Right forelimb (tissue), 1 donor: ENCODE results near the gene PTPRD.

Experiments
- DNase-seq: peaks from one replicate; pipeline ENCODE4 v3.0.0-alpha.2; 2018

PTPRD gene

GRCh38 chr9:8600914-8601680 lies 2011.7 kb downstream of the PTPRD start:
- no peak for DNase-seq

- no peak for DNase-seq
Observed at GRCh38 chr9:8599937-8600336, 2012.9 kb downstream of the PTPRD start.

GRCh38 chr9:8589476-8589875 lies 2023.3 kb downstream of the PTPRD start:
- no peak for DNase-seq

DNA sequence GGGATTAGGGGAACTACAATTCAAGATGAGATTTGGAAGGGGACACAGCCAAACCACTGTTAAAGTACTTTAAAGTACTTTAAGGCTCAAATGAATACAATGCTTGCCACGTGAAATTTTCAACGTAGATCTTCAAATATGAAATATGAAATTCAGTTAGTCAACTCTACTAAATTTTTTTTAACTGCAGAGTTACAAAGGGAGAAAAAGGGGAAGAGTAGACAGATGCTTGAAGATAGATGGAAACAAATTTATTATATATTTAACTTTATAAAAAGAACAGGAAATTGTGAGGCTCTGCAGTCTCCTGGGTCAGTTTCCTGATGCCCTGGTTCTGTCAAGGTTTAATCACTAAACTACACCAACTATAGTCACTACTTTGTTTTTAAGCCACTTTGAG lies 2027.8 kb downstream of the PTPRD start:
- no peak for DNase-seq

- DNase-seq: no peak
Observed at GRCh38 chr9:8579661-8580060, 2033.1 kb downstream of the PTPRD start.

GRCh38 chr9:8576741-8577140 lies 2036.1 kb downstream of the PTPRD start:
- DNase-seq: no peak

DNA sequence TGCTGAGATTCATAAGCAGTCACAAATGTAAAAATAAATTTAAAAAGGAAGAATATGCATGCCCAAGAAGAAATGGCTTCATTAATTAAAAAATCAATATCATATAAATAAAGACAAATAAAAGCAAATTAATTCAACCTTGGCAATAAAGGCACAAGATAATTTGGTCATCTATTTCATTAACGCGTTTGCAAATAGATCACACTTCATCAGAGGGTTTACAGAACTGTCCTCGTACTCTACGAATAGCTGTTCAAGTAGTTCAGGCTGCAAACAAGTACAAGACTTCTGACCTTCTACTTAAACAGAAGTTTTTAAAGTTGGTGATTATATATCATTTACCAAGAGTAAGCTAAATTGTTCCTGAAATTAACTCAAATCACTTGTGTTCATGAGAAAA lies 2038.0 kb downstream of the PTPRD start:
- DNase-seq: no peak

GRCh38 chr9:8572209-8572608 lies 2040.6 kb downstream of the PTPRD start:
- DNase-seq: no peak

DNA sequence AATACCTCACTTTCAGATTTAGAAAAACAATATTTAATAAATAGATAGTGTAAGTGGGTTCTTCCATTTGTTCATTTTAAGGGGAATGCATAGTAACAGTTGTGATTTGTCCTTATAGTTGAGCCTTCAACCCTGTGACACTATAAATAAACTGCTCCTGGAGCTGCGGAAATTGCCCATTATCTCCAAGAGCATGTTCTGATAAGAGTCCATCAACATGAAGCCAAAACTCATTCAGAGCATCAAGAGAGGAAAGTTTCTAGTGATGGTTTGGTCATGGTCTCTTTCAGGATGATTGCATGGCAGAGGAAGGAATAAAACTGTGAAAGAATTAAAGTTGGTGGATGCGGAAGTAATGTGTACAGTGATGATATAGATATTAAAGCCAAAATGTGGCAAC lies 2041.2 kb downstream of the PTPRD start:
- DNase-seq: no peak

GRCh38 chr9:8570776-8571175 lies 2042.0 kb downstream of the PTPRD start:
- DNase-seq: no peak

DNA sequence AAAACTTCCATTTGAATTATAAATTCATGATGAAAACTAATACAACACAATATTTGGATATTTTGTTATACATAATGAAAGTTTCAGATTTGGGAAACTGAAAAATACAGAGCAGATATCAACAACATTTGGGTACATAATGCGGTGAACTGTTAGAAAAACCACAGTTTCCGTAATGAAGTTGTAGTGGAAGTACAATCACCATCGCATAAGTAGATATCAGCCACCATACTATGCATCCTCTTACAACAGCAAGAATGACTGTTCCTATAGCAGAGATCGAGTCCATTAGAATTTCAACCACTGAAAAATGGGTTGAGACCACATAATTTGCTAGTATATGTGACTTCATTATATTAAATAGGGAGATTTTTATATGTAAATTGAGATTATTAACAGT lies 2043.0 kb downstream of the PTPRD start:
- no peak for DNase-seq

GRCh38 chr9:8567963-8568579 lies 2044.7 kb downstream of the PTPRD start:
- no peak for DNase-seq

DNA sequence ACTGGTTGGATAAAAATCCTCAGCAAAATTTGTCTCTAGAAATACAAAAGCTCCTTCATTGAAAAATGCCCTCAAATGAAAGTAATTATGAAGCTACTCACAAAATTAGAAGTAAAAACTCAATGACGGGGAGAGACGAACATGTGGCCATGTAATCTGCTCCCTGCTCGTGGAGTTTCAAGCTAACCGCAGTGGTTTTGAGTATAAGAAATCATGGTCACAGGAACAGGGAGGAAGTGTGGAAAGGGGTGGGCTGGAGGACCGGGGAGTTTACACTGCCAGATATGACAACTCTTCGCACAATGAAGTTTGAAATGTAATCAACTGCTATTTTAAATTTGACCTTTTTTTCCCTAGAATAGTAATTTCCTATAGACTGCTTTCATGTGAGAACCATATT lies 2047.8 kb downstream of the PTPRD start:
- DNase-seq: no peak

- DNase-seq: no peak
Observed at GRCh38 chr9:8560560-8561525, 2052.0 kb downstream of the PTPRD start.

GRCh38 chr9:8558176-8558575 lies 2054.6 kb downstream of the PTPRD start:
- no peak for DNase-seq

DNA sequence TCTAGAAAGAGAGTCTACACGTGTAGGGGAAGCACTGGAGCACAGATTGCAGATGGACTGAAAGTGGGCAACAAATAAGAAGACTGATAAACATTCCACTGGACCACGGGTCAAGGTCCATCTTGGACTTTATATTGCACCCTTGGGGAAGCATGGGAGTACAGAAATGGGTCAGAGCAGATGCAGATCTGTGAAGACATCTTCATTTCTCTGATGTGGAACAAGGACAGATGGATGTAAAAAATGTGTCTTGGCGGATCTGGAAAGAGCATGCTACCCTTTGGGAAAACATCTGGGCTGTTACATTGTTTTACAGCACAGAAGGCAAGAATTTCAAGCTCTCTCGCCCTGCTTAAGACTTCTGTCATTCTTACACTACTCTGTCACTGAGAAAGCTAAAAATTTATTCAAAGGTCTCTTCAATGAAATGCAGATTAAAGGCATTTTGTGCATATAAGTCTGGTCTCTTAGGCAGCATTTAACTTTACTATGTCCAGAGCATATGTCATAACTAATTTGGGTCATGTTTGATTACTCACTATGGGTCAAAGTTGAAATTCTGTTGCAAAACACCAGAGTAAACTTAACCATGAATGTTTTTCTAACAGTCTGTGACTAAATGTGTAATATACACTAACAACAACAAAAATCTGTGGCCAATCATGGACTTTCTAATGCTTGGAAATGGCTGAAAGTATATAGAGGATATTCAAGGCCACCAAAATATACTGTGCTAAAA lies 2056.9 kb downstream of the PTPRD start:
- peak; percentile 56 for DNase-seq

DNA sequence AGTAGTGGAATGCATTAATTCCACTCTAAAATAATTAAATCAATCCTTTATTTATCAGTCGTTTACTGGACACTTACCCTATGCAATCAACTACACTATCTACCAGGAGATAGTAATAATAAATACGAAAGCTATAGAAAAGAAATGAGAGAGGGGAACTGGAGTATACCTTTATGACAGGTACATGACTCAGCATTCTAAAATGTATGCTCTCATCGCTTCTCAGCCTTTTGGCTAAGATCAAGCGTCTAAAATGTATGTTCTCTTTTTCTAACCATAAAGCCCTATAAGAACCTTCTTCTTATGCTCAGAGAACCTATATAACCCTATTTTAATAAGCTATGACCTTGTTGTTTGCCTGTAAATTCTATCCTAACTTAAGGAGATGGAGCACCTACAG lies 2059.4 kb downstream of the PTPRD start:
- no peak for DNase-seq

DNA sequence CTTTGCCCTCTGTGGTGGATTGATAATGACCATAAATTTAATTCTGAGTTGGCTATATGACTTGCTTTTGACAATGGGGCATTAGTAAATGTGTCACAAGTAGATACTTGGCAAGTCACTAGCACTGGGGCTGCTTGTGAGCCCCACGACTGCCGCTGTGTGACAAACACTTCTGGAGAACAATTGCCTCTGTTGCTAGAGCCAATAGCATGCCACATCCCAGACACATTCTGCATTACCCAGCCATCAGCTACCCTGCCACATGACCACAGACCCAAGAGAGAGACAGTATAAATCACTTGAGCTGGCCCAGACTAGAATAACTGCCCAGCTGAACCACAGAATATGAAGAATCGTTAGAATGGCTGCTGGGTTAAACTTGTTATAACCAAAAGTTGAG lies 2060.1 kb downstream of the PTPRD start:
- DNase-seq: no peak

DNA sequence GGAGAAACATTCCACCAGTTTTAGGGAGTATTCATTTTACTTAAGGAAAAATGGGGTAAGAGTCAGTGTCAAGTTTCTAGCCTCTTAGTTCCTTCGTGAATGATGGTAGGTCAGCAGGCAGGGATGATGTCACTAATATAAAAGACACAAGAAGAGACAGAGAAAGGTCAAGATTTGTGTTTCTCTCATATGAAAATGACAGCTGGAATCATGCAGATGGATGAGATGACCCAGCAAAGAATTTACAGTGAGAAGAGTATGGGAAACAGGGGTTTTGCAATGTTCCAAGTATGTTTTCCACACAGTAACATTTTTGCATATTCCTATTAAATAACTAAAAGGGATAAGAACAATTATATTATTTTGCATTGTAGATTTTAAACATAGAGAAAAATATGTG lies 2063.6 kb downstream of the PTPRD start:
- DNase-seq: no peak

DNA sequence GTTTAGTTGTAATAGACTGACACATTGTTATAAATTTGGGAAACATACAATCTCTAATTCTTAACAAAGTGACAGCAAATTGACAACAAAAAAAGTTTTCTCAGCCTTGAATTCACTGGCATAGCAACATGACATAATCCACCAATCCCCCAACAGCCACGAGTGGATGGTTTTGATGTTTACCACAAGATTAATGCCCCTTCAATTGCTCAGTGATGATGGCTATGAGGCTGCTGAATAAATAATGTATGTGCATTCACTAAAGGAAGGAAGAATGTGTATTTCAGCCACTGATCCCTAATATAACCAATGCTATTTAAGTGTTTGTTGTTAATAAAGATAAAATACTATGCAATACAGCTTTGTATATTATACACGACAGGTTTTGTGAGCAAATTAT lies 2069.6 kb downstream of the PTPRD start:
- DNase-seq: no peak

- DNase-seq: no peak
Observed at GRCh38 chr9:8542537-8542936, 2070.3 kb downstream of the PTPRD start.

DNA sequence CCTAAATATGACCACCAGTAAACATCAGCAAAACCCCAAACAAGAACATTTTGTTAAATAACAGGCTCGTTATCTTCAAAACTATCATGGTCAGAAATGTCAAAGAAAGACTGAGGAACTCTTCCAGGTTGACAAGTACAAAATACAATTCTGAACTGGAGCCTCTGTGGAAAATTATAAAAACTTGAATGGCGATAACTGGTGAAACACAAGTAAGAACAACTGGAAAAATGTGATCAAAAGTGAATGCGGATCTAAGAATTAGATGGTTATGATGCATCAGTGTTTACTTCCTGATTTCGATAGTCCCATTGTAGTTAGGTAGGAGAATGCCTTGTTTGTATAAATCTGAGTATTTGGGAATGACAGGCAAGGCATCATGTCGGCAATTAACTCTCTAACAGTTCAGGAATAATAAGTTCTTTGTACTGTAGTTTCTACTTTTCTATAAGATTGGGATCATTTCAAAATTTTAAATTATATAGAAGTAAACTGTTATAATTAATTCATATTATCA lies 2073.1 kb downstream of the PTPRD start:
- DNase-seq: no peak

- DNase-seq: no peak
Observed at GRCh38 chr9:8536845-8537244, 2076.0 kb downstream of the PTPRD start.
